GM23338 (cell line): ENCODE measurements around the gene KCNE5. TPM values are rescaled to one million over a fixed set of nuclear protein-coding genes. Genes with fewer than 3 reads are reported as not detected.

ENCODE experiments used
- ATAC-seq: fragments of 200-7000 bp; cut with Tn5 transposase; 3 replicates; pipeline ENCODE4 v1.9.1; 2020
- DNase-seq: peaks from one replicate; pipeline ENCODE4 v3.0.0-alpha.2; 2015; ENCODE audit warnings: low spot score
- H2AFZ ChIP-seq: fragments of 200-600 bp; sonication (generic); 2 replicates; pipeline ENCODE4 v1.8.0; 2016; ENCODE audit warnings: antibody characterized with exemption, mild to moderate bottlenecking, moderate library complexity
- H3F3A ChIP-seq: fragments of 200-600 bp; sonication (generic); replicated peaks from 2 replicates; pipeline ENCODE4 v1.8.0; 2017; ENCODE audit warnings: antibody characterized with exemption, mixed run types, low read depth
- H3K27ac ChIP-seq: fragments of 200-600 bp; sonication (generic); 2 replicates; pipeline ENCODE4 v1.6.1; 2016; ENCODE audit warnings: low read depth
- H3K27me3 ChIP-seq: fragments of 200-600 bp; sonication (generic); 2 replicates; pipeline ENCODE4 v1.8.0; 2016; ENCODE audit warnings: mild to moderate bottlenecking, mixed run types, moderate library complexity; ENCODE audit not compliant: insufficient read depth
- H3K36me3 ChIP-seq: fragments of 200-600 bp; sonication (generic); 2 replicates; pipeline ENCODE4 v1.8.0; 2016; ENCODE audit warnings: mild to moderate bottlenecking; ENCODE audit not compliant: insufficient read depth
- H3K4me1 ChIP-seq: fragments of 200-600 bp; sonication (generic); 2 replicates; pipeline ENCODE4 v1.8.0; 2016; ENCODE audit warnings: mild to moderate bottlenecking, moderate library complexity; ENCODE audit not compliant: insufficient read depth
- H3K4me2 ChIP-seq: fragments of 200-600 bp; sonication (generic); 2 replicates; pipeline ENCODE4 v1.7.1; 2017; ENCODE audit warnings: mixed run types
- H3K4me3 ChIP-seq: fragments of 200-600 bp; sonication (generic); 2 replicates; pipeline ENCODE4 v1.6.1; 2016; ENCODE audit warnings: mixed run types
- H3K79me2 ChIP-seq: fragments of 200-600 bp; sonication (generic); replicated peaks from 2 replicates; pipeline ENCODE4 v1.8.0; 2017; ENCODE audit warnings: mild to moderate bottlenecking; ENCODE audit not compliant: insufficient read depth
- H3K9me2 ChIP-seq: fragments of 200-600 bp; sonication (generic); 2 replicates; pipeline ENCODE4 v1.8.0; 2017; ENCODE audit not compliant: insufficient read depth
- H4K20me1 ChIP-seq: fragments of 200-600 bp; sonication (generic); replicated peaks from 2 replicates; pipeline ENCODE4 v1.8.0; 2017; ENCODE audit warnings: mild to moderate bottlenecking; ENCODE audit not compliant: insufficient read depth
- H3K27ac Mint-ChIP-seq: 2 replicates; pipeline ENCODE4 v1.8.0; 2020; ENCODE audit warnings: inconsistent platforms, mild to moderate bottlenecking, moderate library complexity, mixed read lengths
- H3K27me3 Mint-ChIP-seq: 3 replicates; pipeline ENCODE4 v1.8.0; 2022; ENCODE audit warnings: low read depth, mild to moderate bottlenecking, moderate library complexity, mixed read lengths, inconsistent platforms; ENCODE audit not compliant: insufficient read depth, poor library complexity
- H3K36me3 Mint-ChIP-seq: 3 replicates; pipeline ENCODE4 v1.8.0; 2021; ENCODE audit warnings: low read depth, mild to moderate bottlenecking, inconsistent platforms, moderate library complexity, mixed read lengths
- H3K4me1 Mint-ChIP-seq: 3 replicates; pipeline ENCODE4 v1.8.0; 2020; ENCODE audit warnings: mild to moderate bottlenecking, inconsistent platforms, mixed read lengths
- H3K4me3 Mint-ChIP-seq: 3 replicates; pipeline ENCODE4 v1.8.0; 2021; ENCODE audit warnings: moderate library complexity, mild to moderate bottlenecking, inconsistent platforms, mixed read lengths
- H3K9me3 Mint-ChIP-seq: 3 replicates; pipeline ENCODE4 v1.8.0; 2020; ENCODE audit warnings: moderate library complexity, mild to moderate bottlenecking, inconsistent platforms, mixed read lengths
- CREB1 ChIP-seq: fragments of 250-450 bp; sonication (Bioruptor Pico); IDR thresholded peaks from 2 replicates; pipeline ENCODE4 v1.5.0; 2020; ENCODE audit warnings: low read depth, mild to moderate bottlenecking, moderate library complexity
- CTCF ChIP-seq, 2 experiments: fragments of 200-600 bp in 1 of 2; sonication (generic) in 1 of 2; conservative IDR thresholded peaks; 2 replicates each; pipeline versions ENCODE4 v1.5.1 to v1.6.1; 2016 to 2017; ENCODE audit warnings: antibody characterized with exemption in 2 of 2, low read depth in 2 of 2, mild to moderate bottlenecking in 2 of 2, moderate library complexity in 1 of 2
- ETS1 ChIP-seq: IDR thresholded peaks from 2 replicates; pipeline ENCODE4 v1.6.1; 2016; ENCODE audit warnings: antibody characterized with exemption
- EZH2 ChIP-seq: fragments of 200-600 bp; sonication (generic); IDR thresholded peaks from one replicate; pipeline ENCODE4 v1.8.0; 2017; ENCODE audit warnings: antibody characterized with exemption, mild to moderate bottlenecking, low read depth; ENCODE audit not compliant: unreplicated experiment
- EZH2phosphoT487 ChIP-seq: fragments of 200-600 bp; sonication (generic); IDR thresholded peaks from one replicate; pipeline ENCODE4 v1.8.1; 2018; ENCODE audit warnings: antibody characterized with exemption; ENCODE audit not compliant: unreplicated experiment
- JUNB ChIP-seq: IDR thresholded peaks from one replicate; pipeline ENCODE4 v1.6.1; 2016; ENCODE audit warnings: antibody characterized with exemption; ENCODE audit not compliant: unreplicated experiment
- NANOG ChIP-seq: IDR thresholded peaks from 2 replicates; pipeline ENCODE4 v1.6.1; 2016; ENCODE audit warnings: antibody characterized with exemption, borderline replicate concordance
- POLR2AphosphoS5 ChIP-seq: IDR thresholded peaks from 2 replicates; pipeline ENCODE4 v1.6.1; 2016; ENCODE audit warnings: antibody characterized with exemption, low read depth
- REST ChIP-seq: IDR thresholded peaks from one replicate; pipeline ENCODE4 v1.6.1; 2018; ENCODE audit warnings: antibody characterized with exemption; ENCODE audit not compliant: unreplicated experiment
- STAT1 ChIP-seq: IDR thresholded peaks from one replicate; pipeline ENCODE4 v1.6.1; 2016; ENCODE audit warnings: antibody characterized with exemption; ENCODE audit not compliant: unreplicated experiment
- ZNF114 ChIP-seq: fragments of 250-450 bp; sonication (Bioruptor Pico); IDR thresholded peaks from 2 replicates; pipeline ENCODE4 v1.5.0; 2020; ENCODE audit warnings: mild to moderate bottlenecking, moderate library complexity
- ZNF331 ChIP-seq: fragments of 250-450 bp; sonication (Bioruptor Pico); IDR thresholded peaks from 2 replicates; pipeline ENCODE4 v1.5.0; 2020; ENCODE audit warnings: low read depth, mild to moderate bottlenecking, moderate library complexity
- ZNF462 ChIP-seq: fragments of 250-450 bp; sonication (Bioruptor Pico); IDR thresholded peaks from 2 replicates; pipeline ENCODE4 v1.5.0; 2020; ENCODE audit warnings: mild to moderate bottlenecking, moderate library complexity
- polyA plus RNA-seq: library from polyadenylated mRNA; unstranded; fragments of >200 nt; fragmentation: Nextera tagmentation; extraction: Ambion mirVana; gene quantifications from 2 replicates; pipeline ENCODE4 v1.2.1, GENCODE V29; 2016
- total RNA-seq: library from RNA; depleted of rRNA; stranded (reverse); fragments of >200 nt; shearing (Covaris generic); gene quantifications from 2 replicates; pipeline ENCODE4 v1.2.3, GENCODE V29; 2014

KCNE5 gene
- total and polyA plus RNA-seq, 2 experiments from 2014 or later = 4.1 to 5.1 TPM

DNA sequence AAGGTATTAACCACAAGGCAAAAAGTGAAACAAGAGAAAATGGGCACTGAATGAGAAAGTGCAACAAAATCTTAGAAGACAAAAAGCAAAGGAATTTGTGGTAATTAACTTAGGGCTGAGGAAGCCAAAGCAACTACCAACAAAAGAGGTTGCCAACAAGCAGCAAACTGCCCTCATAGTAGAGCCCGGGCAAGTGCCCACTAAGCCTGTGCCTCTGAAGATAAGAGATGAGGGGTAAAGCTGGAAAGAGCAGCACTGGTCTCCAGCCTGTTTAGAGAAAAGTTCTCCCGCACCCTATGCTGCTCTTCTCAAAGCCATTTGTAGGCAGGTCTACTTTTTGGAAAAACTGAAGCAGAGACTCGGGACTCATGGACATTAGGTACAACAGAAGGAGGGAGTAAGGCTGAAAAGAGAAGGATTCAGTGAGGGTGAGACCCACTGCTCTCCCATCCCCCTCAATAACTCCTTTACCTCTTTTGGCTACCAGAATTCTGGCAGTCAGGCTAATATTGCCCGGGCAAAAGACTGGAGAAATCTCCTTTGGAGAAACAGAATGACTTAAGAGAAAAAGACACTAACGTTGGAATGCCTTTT is 29.6 kb upstream of the KCNE5 start:
- Histone ChIP-seq H3F3A (no peaks in the 10 kb centered on the region), H3K79me2 (no peaks in the 10 kb centered on the region), H3K27me3 (no peaks in the 10 kb centered on the region), H2AFZ (no peak overlapping the region), H3K4me1 (no peaks in the 10 kb centered on the region), H4K20me1 (no peaks in the 10 kb centered on the region), H3K4me3 (no peak overlapping the region), H3K36me3 (no peaks in the 10 kb centered on the region), H3K9me2 (no peaks in the 10 kb centered on the region), H3K4me2 (no peak overlapping the region), H3K27ac (no peak overlapping the region)
- H3K9me3 Mint-ChIP-seq = peaks cover 4% of the 10 kb centered on the region
- ATAC-seq (no peak), DNase-seq (no peak)
- H3K4me3 Mint-ChIP-seq = no peak overlapping the region
- H3K27ac Mint-ChIP-seq = no peak overlapping the region
- H3K27me3 Mint-ChIP-seq = no peaks in the 10 kb centered on the region
- no peaks in the 10 kb centered on the region; the same call in 2 of the 3 replicates for H3K4me1 Mint-ChIP-seq
- TF ChIP-seq EZH2phosphoT487 (no peak), EZH2 (no peak), CTCF (conservative IDR thresholded peaks at IDR 0.05; ENCODE audit: low read depth in 2 of 2) (no peak), ZNF462 (no peak), NANOG (no peak), ETS1 (no peak), ZNF114 (CRISPR knock-in tag) (no peak), ZNF331 (CRISPR knock-in tag) (no peak), POLR2AphosphoS5 (no peak), REST (no peak), JUNB (no peak), CREB1 (CRISPR knock-in tag) (no peak), STAT1 (no peak)
- H3K36me3 Mint-ChIP-seq = peaks cover 19% of the 10 kb centered on the region
